HG02571 (cell line): ENCODE measurements around the gene MOCS2.

Experiments
- ATAC-seq: cut with Tn5 transposase; IDR thresholded peaks from one replicate; pipeline ENCODE4 v1.9.1; 2021; ENCODE audit warnings: mild to moderate bottlenecking, moderate library complexity; ENCODE audit not compliant: unreplicated experiment

MOCS2 gene

GRCh38 chr5:53055365-53055764 is 54.2 kb downstream of the MOCS2 start:
- ATAC-seq = no peak

DNA sequence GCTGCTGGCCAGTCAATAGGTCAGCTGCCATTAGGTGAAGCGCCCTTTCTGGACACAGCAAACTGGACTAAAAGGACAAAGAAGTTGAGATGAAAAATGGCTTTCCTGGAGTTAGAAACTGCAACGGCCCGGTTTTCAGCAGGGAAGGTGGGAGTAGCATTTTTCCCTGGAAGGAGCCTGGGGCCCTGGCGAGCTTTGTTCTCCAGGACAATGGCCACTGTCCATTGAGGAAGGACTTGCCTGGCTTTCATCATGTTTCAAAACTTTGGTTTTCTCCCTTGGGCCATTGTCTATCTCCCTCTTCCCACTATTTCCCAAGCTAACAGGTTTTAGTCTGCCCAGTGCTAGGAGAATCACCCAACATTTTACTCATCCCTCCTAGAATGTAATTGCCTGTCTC is 56.2 kb downstream of the MOCS2 start:
- no peak for ATAC-seq

DNA sequence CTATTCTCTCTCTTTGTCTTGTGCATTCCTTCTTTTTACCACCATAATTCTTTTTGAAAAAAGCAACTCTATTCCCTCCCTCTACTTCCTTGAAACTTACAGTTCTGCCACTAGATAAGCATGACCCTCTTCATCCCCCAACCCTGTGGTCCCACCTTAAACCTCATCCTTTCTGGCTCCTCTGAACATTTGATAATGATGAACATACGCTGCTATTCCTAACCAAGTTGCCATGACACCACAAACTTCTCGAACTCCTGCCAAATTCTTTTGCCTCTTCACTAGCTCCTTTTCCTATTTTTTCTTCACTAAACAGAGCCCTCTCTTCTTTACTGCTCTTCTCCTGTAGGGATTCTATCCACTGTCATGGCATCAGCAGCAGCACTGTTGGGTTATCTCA is 57.1 kb downstream of the MOCS2 start:
- ATAC-seq = no peak

GRCh38 chr5:53048248-53048647 is 61.3 kb downstream of the MOCS2 start:
- no peak for ATAC-seq
